HT1080 (cell line): ENCODE data around the gene CALN1. TPM values are rescaled to one million over a fixed set of nuclear protein-coding genes. Genes with fewer than 3 reads are reported as not detected.
"Not testable (repeated sequence)": the region's sequence is repeated elsewhere in the genome, so short reads cannot be mapped to it uniquely, and the experiment has no call there.

Experiments used
- DNase-seq: peaks from one replicate; pipeline ENCODE4 v3.0.0-alpha.2; 2015; ENCODE audit warnings: low read depth
- total RNA-seq: library from RNA; depleted of rRNA; stranded (reverse); fragments of >200 nt; shearing (Covaris generic); gene quantifications from 2 replicates; pipeline ENCODE4 v1.2.3, GENCODE V29; 2014

Gene CALN1
- total RNA-seq, 1 experiment from 2014 or later: 1.9 TPM

DNA sequence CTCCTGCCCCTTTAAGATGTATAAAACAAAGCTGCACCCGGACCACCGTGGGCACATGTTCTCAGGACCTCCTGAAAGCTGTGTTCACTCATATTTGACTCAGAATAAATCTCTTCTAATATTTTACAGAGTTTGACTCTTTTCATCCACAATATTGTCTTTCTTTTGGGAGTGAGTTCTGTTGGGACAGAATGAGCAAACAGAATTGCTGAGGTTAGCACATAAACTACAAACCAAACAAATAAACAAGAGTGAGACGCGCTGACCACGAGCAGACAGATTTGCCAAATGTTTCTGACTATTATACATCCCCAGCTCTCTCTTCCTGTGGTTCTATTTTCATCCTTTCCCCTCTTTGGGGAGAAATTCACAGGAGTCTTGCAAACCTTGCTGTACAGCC lies 526.7 kb downstream of the CALN1 start:
- DNase-seq: no peak

DNA sequence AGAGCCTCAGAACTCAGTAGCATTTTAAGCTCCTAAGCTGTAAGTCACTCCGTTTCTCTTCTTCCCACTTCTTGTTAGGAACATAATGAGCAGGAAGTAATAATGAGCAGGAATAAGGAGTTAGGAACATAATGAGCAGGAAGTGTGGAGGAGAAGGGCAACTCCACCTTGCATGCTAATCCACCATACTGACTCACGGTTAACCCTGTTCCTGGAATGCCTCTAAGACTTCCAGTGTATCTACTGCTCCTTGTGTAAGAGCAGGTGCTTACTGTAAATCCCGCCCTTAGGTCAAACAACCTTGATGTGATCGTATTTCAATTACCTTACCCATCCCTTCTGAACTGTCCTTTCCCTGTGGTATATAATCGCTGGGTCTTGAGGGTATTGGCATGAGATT lies 528.7 kb downstream of the CALN1 start:
- no peak for DNase-seq

DNA sequence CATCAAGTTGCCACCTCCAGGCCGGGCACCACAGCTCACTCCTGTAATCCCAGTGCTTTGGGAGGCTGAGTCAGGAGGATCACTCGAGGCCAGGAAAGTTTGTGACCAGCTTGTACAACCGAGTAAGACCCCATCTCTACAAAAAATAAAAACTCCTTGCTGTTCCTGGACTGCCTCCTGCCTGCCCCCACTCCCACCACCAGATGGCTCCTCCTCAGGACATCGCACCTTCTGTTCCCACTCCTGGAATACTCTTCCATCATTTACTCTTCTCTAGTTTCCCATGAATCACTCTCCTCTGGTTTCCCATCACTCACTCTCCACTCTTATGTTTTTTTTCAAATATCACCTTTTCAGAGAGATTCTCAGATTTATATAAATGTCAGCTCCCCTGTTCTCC lies 540.7 kb downstream of the CALN1 start:
- peak; percentile 30 for DNase-seq

DNA sequence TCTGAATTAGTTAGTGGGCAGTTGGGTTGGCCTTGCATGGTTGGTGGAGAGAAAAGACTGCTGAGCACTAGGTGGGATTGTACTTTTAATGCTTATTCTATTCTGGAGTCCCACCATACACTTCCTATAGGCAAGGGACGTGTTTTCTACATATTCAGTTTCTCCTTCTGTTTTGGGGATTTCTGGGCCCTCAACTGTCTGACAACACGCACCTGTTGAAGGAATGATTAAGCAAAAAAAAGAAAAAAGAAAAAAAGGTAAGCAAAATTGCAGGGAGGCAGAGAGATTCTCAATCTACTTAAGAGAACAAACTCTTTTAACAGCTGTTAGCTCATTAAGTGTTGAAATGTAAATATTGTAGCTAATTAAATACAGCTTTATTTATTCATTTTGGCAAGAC lies 541.3 kb downstream of the CALN1 start:
- DNase-seq: no peak

DNA sequence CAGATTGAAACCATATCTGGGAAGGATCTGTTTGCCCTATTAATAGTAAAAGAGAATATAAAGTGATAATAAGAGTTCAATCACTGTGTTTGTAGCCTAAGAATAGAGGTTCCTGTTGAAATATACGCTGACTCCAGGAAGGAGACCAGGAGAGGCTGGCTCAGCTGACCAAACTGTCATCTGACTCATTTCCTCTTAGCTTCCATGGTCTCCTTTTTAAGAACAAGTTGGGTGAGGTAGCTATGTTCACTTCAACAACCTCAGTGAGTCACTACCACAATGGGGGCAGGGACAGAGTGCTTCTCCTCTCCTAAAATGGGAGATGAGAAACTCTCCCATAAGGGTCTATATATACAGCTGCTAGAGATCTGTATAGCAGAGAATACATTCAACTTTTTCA lies 543.3 kb downstream of the CALN1 start:
- DNase-seq: peak; percentile 94

DNA sequence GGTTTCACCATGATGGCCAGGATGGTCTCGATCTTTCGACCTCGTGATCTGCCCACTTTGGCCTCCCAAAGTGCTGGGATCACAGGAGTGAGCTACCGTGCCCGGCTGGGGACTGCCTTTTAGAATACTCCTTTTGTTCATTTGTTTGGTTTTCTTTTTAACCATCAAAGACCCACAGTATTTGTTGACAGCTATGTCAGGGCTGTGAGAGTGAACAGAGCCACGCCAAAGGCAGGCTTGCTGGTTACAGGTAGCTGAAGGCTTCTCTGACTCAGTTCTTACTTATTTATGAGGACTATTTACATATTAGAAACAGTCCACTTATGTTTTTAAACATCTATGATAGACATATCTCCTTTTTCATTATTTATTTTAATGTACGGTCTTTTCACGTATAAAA lies 544.5 kb downstream of the CALN1 start:
- DNase-seq: no peak

DNA sequence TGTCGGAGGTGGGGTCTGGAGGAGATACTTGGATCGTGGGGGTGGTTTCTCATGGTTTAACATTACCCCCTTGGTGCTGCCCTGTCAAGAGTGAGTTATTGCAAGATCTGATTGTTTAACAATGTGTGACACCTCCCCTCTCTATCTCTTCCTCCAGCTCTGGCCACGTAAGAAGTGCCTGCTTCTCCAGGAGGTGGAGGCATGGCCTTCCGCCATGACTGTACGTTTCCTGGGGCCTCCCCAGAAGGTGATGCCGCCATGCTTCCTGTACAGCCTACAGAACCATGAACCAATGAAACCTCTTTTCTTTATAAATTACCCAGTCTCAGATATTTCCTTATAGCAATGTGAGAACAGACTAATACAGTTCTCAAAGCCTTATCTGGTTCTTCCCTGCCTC lies 547.0 kb downstream of the CALN1 start:
- no peak for DNase-seq

DNA sequence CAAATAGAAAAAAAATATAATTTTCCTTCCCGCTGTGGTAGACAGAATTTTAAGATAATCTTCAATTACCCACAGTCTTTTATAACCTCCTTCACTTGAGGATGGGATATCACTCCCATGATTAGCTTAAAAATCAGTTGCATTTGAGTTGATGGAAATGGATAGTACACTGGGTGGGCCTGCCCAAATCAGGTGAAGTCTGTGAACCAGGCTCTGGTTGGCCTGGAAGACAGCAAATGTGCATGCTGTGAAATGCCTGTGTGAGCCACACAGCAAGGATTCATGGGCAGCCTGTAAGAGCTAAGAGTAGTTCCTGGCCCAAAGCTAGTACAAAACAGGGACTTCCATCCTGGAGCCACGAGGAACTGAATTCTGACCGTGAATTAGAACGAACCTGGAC lies 548.0 kb downstream of the CALN1 start:
- no peak for DNase-seq

DNA sequence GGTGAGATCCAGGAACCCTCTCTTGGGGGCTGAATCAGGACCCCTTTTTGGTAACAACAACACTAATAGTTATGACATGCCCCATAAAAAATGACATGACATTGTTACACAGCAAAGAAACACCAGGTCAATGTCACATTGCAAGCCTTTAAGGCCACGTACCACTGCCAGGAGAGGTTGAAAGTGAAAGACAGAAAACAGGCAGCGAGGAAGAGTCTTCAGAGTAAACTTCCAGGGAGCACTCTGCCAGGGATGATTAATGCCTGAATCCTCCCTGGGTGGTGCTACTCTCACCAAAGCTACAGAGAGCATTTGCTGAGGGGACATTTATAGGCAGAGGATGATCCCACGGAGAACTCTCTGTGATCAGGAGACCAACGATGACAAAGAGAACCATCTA lies 551.6 kb downstream of the CALN1 start:
- no peak for DNase-seq

DNA sequence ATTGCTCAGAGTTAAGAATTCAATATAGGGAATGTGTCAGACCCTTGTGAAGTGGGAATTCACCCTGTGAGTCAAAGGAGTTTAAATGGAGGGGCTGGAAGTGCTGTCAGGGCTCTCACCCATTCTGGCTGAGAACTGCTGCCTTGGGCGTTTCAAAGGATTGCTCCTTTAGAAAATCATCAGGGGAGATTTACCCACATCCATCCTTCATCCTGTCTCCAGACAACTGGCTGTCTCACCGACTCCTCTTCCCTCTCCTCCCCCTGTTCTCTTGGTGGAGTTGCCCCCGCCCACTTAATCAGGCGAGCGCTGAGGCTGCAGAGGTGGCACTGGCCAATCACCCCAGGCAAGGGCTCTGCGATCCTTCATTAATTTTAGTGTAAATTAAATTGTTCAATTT lies 554.8 kb downstream of the CALN1 start:
- DNase-seq: no peak

DNA sequence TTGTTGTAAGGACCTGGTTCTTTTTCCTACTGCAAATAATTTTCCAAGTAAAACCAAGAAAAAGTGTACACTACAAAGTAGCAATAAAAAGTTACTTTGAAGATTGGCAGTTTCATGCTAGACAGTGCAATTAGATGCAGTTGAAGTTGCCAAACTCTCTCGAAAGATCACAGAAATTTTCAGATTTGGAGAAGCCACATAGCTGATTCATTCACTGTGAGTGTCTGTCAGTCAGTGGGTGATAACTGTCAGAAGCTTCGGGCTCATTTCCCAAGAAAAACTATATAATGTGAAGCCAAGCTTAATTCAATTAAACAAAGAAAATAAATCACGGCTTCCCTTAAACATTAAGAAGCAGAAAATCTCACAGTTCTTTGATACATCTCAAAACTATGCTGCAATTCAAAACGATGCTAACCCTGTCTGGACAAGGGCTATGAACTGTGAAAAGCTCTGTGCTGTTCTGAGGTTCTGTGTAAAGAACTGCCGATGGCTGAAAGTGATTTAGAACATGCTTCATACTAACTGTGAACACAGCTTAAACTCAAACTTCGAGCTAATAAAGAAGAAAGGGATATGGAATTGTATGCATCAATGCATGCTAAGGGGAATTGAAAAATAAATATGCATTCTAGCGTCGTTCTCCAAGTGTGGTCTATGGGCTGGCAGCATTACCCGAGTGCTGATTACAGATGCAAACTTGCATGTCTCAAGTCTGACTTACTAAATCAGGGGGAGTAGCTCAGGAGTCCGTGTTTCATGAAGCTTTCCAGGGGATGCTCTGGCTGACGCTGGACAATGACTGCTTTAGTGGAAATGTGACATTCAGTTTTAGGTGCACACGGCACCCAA lies 557.4 kb downstream of the CALN1 start:
- DNase-seq: no peak

DNA sequence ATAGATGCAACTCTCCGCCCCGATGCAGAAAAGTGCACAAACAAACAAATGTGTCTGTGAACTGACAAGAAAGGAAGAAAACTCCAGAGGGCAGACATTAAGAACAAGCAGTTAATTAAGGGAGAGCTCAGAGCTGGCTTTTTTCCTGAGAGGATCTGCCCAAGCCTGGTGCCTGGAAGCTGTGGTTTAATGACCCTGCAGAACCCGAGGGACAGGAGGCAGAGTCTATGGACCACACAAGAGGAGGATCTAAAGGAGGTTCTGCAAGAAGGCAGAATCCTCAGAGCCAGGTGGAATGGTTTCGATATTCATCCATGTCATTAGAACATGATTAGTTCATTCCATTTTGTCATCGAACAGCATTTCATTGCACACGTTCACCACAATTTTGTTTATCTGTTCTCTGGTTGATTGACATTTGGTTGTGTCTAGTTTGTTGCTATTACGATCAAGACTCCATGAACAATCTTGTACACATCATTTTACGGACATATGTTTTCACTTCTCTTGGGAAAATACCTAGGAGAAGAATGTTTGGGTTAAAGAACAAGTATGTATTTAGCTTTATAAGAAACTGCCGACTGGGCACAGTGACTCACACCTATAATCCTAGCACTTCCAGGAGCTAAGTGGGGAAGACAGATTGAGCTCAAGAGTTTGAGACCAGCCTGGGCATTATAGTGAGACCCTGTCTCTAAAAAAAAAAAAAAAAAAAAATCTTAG lies 560.2 kb downstream of the CALN1 start:
- DNase-seq: no peak

DNA sequence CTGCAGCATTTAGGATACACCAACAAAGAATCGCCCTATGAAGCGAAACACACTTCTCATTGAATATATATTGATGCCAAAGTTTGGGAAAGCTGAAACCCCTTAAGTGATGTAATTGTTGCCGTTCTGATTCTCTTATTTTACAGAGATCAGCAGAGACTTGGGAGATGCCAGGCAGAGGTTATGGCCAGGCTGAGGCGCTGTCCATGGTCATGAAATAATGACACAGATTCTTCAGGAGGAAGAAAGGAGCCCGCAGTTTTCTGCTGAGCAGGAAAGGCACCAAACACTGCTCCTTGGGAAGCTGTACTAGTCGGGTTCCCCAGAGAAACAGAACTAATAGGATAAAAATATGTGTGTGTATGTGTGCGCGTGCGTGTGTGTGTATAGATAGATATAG lies 566.0 kb downstream of the CALN1 start:
- DNase-seq: no peak

DNA sequence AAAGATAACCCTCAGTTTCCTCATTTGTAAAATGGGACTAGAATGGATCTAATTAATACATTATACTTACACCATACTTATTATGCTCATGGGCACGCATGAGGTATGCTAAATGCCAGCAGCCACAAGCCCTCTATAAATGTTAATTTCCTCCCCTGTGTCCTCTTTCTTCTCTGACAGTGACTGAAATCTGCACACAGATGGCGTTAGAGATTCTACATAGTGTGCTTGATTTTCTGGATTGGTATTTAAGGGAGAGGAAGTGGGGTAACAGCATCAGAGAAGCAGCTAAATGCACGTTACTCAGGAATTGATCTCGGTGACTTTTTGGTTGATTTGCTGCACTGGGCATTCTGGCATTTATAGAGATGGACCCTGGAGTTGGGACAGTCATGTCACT lies 568.5 kb downstream of the CALN1 start:
- DNase-seq: no peak

DNA sequence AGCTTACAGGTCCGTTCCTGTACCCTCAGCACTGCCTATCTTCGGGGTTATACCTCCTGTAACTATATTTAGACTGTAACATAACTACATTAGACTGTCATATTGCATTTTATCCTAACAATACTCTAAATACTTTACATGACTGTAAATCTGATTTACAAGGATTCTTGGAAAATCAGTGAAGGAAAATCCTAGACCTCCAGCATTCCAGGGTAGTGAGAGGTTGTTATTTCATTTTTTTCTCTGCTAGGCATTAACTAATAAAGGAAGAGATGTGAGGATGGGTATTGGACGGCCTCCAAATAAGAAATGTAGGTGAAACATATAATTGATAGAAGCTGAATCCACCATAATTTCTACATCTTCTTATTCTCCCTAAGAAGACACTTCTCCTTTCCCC lies 569.4 kb downstream of the CALN1 start:
- DNase-seq: no peak

DNA sequence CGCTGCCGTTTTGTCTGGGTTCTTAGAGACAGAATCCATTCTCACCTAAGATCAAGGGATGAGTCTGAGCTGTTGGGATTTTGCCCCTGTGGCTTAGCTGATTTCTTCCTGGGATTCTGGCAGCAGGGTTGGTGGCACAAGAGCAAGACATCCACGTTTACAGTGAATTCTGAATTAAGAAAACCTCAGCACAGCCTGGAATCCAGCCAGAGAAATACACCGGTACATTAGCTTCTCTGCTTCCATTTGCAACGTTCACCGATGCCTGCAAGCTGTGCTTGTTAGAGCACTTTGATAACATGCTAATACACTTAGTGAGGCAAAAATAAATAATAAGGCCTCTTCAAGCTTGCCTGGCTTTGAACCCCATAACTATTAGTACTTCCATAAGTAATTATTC lies 569.8 kb downstream of the CALN1 start:
- DNase-seq: no peak

DNA sequence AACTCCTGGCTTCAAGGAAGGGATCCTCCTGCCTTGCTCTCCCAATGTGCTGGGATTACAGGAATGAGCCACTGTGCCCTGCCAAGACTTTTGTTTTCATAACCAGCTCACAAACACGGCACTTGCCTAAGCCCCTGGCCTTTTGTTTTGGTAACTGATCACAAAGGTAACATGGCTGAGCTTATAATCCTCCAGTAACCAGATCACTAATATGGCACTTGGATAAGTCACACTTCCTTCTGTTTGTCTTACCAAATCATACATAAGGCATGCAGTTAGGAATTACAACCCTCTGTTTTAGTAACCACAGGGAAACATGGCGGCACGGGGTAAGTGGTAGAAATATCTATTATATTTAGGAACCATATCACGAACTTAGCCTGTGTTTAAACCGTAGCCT lies 577.1 kb downstream of the CALN1 start:
- DNase-seq: peak; percentile 59

DNA sequence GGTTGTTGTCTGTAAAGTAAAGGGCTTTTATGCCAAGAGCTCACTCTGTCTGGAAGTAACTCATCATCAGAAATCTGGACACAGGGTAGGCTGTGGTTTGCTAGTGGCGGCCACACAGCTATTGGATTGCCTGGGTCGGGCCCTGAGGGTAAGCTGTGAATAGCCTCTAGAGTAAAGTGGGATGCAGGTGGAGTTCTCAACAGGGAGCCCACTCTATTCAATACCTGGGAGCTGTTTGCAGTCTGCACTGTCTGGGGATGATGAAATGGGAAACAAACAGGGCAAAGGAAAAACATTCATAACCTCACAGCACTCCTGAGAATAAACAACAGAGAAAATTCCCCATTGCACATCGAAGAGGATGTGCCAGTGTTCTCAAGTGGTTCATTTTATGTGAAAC lies 582.6 kb downstream of the CALN1 start:
- DNase-seq: no peak

DNA sequence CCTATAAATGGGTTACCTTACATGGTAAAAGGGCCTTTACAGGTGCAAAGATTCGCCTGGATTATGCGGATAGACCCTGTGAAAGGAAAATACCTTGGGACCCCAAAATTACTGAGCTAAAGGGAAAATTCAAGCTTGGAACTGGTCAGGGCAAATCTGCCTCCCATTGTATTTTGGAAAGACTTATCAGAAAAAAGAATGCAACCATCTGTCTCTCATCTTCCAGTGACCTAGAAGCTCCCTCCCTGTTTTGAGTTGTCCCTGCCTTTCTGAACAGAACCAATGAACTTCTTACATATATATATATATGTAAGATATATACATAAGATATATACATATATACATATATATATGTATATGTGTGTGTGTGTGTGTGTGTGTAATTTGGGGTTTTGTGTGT lies 583.8 kb downstream of the CALN1 start:
- no peak for DNase-seq

DNA sequence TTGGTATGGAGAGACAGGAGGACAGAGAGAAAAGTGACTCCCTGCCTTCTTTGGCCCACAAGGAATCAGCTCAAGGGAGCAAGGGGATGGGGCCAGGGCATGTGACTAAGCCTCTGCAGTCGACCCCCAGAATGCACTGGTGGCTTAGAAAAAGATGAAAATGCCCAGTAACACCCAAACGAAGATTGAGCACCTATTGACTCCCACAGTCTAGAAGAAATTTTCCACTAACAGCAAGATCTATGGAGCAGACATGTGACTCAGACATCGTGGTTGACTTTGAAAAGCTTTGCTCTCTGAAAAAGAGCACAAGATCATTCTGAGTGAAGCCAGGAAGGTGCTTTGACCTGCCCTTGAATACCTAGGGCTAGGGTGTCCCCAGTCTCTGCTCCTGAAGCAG lies 586.0 kb downstream of the CALN1 start:
- DNase-seq: no peak

DNA sequence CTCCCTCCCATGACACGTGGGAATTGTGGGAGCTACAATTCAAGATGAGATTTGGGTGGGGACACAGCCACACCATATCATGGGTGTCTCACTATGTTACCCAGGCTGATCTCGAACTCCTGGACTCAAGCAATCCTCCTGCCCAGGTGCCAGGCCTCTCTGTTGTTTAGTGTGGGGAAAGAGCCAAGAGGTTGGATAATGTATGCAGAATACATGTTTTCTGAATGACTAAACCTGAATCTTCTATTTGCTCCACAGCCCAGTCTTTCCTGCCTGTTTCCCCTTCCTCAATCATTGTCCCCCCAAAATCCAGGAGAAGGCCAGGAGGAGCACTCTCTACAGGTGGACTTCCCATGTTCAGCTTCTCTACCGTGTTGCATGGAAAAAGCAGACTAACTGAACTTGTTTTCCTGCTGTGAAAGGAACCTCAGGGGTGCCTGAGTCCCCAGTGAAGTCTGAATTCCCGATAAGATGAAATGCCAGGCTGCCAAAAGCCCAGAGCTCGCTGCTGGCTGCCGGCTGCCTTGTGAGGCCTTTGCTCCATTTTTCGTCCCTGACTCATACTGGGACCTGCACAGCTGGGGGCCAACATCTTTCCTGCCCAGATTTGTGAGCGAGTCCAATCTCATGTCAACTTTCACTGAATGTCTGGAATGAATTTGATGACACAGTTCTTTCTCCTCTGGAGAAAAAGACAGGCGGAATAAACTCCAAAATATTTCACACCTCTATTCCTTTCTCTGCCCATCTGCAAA lies 588.0 kb downstream of the CALN1 start:
- peak; percentile 76 for DNase-seq

DNA sequence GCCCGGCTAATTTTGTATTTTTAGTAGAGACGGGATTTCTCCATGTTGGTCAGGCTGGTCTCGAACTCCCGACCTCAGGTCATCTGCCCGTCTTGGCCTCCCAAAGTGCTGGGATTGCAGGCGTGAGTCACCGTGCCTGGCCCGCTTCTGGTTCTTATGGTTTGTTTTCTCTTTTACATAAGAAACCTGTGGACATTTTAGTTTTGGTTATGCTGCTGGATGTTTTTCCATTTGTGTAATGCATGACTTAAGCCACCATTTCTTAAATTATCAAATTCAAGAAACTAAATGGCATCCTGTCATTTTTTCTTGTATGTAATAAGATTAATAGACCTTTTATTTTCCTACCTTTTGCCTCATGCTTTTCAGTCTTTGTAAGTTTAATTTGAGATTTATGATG lies 589.7 kb downstream of the CALN1 start:
- DNase-seq: not testable (repeated sequence)
